Endodermal cell (in vitro differentiated cells): ENCODE measurements around the gene CCDC74A. TPM values are rescaled to one million over a fixed set of nuclear protein-coding genes. Genes with fewer than 3 reads are reported as not detected.
"Not testable (repeated sequence)": the region's sequence is repeated elsewhere in the genome, so short reads cannot be mapped to it uniquely, and the experiment has no call there.

Source experiments
- DNase-seq: peaks from one replicate; pipeline ENCODE4 v3.0.0-alpha.2; 2017
- H3K27ac ChIP-seq: 2 replicates; pipeline ENCODE4 v1.5.1; 2013; ENCODE audit warnings: mild to moderate bottlenecking, low read depth, low read length, moderate library complexity
- H3K27me3 ChIP-seq: 2 replicates; pipeline ENCODE4 v1.6.1; 2013; ENCODE audit warnings: mild to moderate bottlenecking, low read length, moderate library complexity; ENCODE audit not compliant: insufficient read depth, control insufficient read depth, poor library complexity, severe bottlenecking
- H3K36me3 ChIP-seq: 2 replicates; pipeline ENCODE4 v1.7.0; 2013; ENCODE audit warnings: mild to moderate bottlenecking, low read length, moderate library complexity; ENCODE audit not compliant: control insufficient read depth, insufficient read depth
- H3K4me1 ChIP-seq: one replicate; pipeline ENCODE4 v1.7.0; 2013; ENCODE audit warnings: low read length; ENCODE audit not compliant: control insufficient read depth, insufficient read depth
- H3K4me3 ChIP-seq: 2 replicates; pipeline ENCODE4 v1.5.1; 2013; ENCODE audit warnings: mild to moderate bottlenecking, low read length, moderate library complexity
- H3K9ac ChIP-seq: 2 replicates; pipeline ENCODE4 v1.6.1; 2013; ENCODE audit warnings: mild to moderate bottlenecking, low read length, moderate library complexity; ENCODE audit not compliant: poor library complexity, severe bottlenecking; ENCODE audit errors: extremely low read depth
- H3K9me3 ChIP-seq: 2 replicates; pipeline ENCODE4 v1.6.1; 2013; ENCODE audit warnings: mild to moderate bottlenecking, low read length, moderate library complexity; ENCODE audit not compliant: control insufficient read depth
- H3K27ac Mint-ChIP-seq: 2 replicates; pipeline ENCODE4 v1.8.0; 2020; ENCODE audit warnings: mixed read lengths
- H3K27me3 Mint-ChIP-seq: 2 replicates; pipeline ENCODE4 v1.8.0; 2021; ENCODE audit warnings: mild to moderate bottlenecking, mixed read lengths; ENCODE audit not compliant: insufficient read depth
- H3K36me3 Mint-ChIP-seq: 2 replicates; pipeline ENCODE4 v1.8.0; 2020; ENCODE audit warnings: low read depth, mixed read lengths
- H3K4me1 Mint-ChIP-seq: 2 replicates; pipeline ENCODE4 v1.8.0; 2020; ENCODE audit warnings: mixed read lengths
- H3K4me3 Mint-ChIP-seq: 2 replicates; pipeline ENCODE4 v1.8.0; 2020; ENCODE audit warnings: mild to moderate bottlenecking, moderate library complexity, mixed read lengths
- H3K9me3 Mint-ChIP-seq: 2 replicates; pipeline ENCODE4 v1.8.0; 2020; ENCODE audit warnings: mild to moderate bottlenecking, mixed read lengths
- CTCF ChIP-seq: fragments of 200-600 bp; sonication (generic); conservative IDR thresholded peaks from 2 replicates; pipeline ENCODE4 v1.5.0; 2021; ENCODE audit warnings: antibody characterized with exemption, mild to moderate bottlenecking
- WGBS, 2 experiments: methylation state at CpG; one replicate each; pipeline versions ENCODE4 v1.1.5 to v1.1.7; 2013; ENCODE audit warnings: missing lambda C conversion rate in 2 of 2, mixed read lengths in 1 of 2; ENCODE audit not compliant: insufficient coverage in 1 of 2, insufficient read length in 1 of 2; 5-methylcytosine and 5-hydroxymethylcytosine counted together
- total RNA-seq, 2 donors: library from RNA; stranded (reverse); fragmentation: NEBNext Ultra II Directional in 1 of 2; extraction: Animal tissue kit (Norgen Biotek cat#: 25700) in 1 of 2; gene quantifications; 2 replicates in 1 of 2; 3 replicates in 1 of 2; pipeline ENCODE4 v1.2.1, GENCODE V29; 2021

Gene CCDC74A
- total RNA-seq, 2 donors from 2014 or later, result 17.3 to 29.9 TPM

DNA sequence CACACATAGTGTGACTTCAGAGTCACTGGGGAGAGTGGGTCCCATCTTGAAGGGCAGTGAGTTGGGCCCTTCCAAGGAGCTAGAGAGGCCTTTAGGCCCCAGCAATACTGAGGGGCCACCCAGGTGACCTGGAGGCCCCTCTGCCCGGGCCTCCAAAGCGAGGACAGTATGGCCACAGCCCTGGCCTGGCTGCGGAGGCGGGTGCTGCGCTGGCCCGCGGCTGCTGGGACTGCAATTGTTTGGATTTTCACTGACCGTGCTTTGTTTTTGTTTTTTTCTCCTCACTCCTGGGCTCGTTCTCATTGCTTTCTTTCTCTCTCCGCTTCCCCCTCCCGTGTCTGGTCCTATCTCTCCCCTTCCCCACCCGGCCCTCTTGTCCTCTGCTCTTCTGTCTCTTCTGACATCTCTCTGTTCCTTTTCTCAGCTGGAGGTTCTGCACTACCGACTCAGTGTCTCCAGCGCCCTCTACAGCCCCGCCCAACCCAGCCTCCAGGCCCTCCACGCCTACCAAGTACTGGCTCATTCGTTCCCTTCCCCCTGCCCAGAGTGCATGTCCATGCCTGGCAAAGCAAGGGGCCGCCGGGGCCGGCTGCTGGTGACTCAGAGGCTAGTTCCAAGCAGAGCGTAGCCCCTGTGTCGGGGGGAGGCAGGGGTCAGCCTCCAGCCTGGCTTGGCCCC is 16.3 kb upstream of the CCDC74A start:
- H3K4me3 ChIP-seq, H3K4me3 Mint-ChIP-seq, H3K27me3 Mint-ChIP-seq, H3K27ac ChIP-seq, H3K9me3 ChIP-seq, H3K9me3 Mint-ChIP-seq, H3K4me1 ChIP-seq, H3K4me1 Mint-ChIP-seq, H3K9ac ChIP-seq, H3K27me3 ChIP-seq: not testable (repeated sequence)
- H3K27ac Mint-ChIP-seq, result peak overlapping the region; percentile 66
- 85 to 89% methylated on average over 12 to 22 of the region's 22 CpGs for WGBS, 2 experiments
- peaks cover 23% of the 10 kb centered on the region for H3K36me3 ChIP-seq
- H3K36me3 Mint-ChIP-seq, result peaks cover 33% of the 10 kb centered on the region
- peak; percentile 28 for TF ChIP-seq CTCF
- DNase-seq, result peak; percentile 73

- not testable (repeated sequence) for H3K9me3 ChIP-seq, H3K9ac ChIP-seq, DNase-seq, H3K4me1 ChIP-seq, H3K27ac ChIP-seq, H3K4me1 Mint-ChIP-seq, H3K9me3 Mint-ChIP-seq, H3K4me3 ChIP-seq, H3K27me3 ChIP-seq, H3K27me3 Mint-ChIP-seq, H3K4me3 Mint-ChIP-seq
- H3K36me3 ChIP-seq, result peaks cover 15% of the 10 kb centered on the region
- peaks cover 33% of the 10 kb centered on the region for H3K36me3 Mint-ChIP-seq
- WGBS, 2 experiments, result 92% methylated on average over 5 to 14 of the region's 17 CpGs
- peak overlapping the region; percentile 35 for H3K27ac Mint-ChIP-seq
These were observed 15.5 kb upstream of the CCDC74A start for GRCh38 chr2:131511969-131512870.

GRCh38 chr2:131514408-131515166 is 13.1 kb upstream of the CCDC74A start:
- H3K27ac ChIP-seq, H3K27ac Mint-ChIP-seq, H3K9me3 Mint-ChIP-seq, DNase-seq, H3K4me1 ChIP-seq, H3K27me3 ChIP-seq, H3K36me3 ChIP-seq, H3K9me3 ChIP-seq, H3K4me1 Mint-ChIP-seq, H3K4me3 Mint-ChIP-seq, H3K4me3 ChIP-seq, H3K27me3 Mint-ChIP-seq, H3K9ac ChIP-seq: not testable (repeated sequence)
- WGBS, 2 experiments, result 92 to 95% methylated on average over 12 to 15 of the region's 15 CpGs
- H3K36me3 Mint-ChIP-seq, result peaks cover 33% of the 10 kb centered on the region

GRCh38 chr2:131515235-131515634 is 12.5 kb upstream of the CCDC74A start:
- H3K36me3 ChIP-seq, H3K27ac ChIP-seq, H3K4me3 ChIP-seq, H3K9me3 Mint-ChIP-seq, H3K27me3 ChIP-seq, H3K27ac Mint-ChIP-seq, H3K9ac ChIP-seq, DNase-seq, H3K9me3 ChIP-seq, H3K27me3 Mint-ChIP-seq, H3K4me1 ChIP-seq, H3K4me1 Mint-ChIP-seq, H3K4me3 Mint-ChIP-seq: not testable (repeated sequence)
- peaks cover 33% of the 10 kb centered on the region for H3K36me3 Mint-ChIP-seq
- 92 to 100% methylated on average over 3 to 12 of the region's 14 CpGs for whole genome bisulfite sequencing, 2 experiments
